KMS-11 (cell line): ENCODE measurements around the gene PCNX3.

Experiments used
- H2AFZ ChIP-seq: fragments of 200-600 bp; sonication (generic); 2 replicates; pipeline ENCODE4 v1.6.1; 2016; ENCODE audit warnings: antibody characterized with exemption, mixed run types, low read depth
- H3K27ac ChIP-seq: fragments of 200-600 bp; sonication (generic); 2 replicates; pipeline ENCODE4 v1.6.1; 2016; ENCODE audit warnings: mild to moderate bottlenecking, mixed run types
- H3K27me3 ChIP-seq: fragments of 200-600 bp; sonication (generic); 2 replicates; pipeline ENCODE4 v1.6.1; 2017; ENCODE audit warnings: mild to moderate bottlenecking, low read depth, mixed run types, moderate library complexity; ENCODE audit not compliant: insufficient read depth
- H3K36me3 ChIP-seq: fragments of 200-600 bp; sonication (generic); 2 replicates; pipeline ENCODE4 v1.6.1; 2017; ENCODE audit warnings: mild to moderate bottlenecking, mixed run types; ENCODE audit not compliant: insufficient read depth
- H3K4me1 ChIP-seq: fragments of 200-600 bp; sonication (generic); 2 replicates; pipeline ENCODE4 v1.6.1; 2016; ENCODE audit warnings: mild to moderate bottlenecking, low read depth, mixed run types; ENCODE audit not compliant: poor library complexity, severe bottlenecking
- H3K4me2 ChIP-seq: fragments of 200-600 bp; sonication (generic); 2 replicates; pipeline ENCODE4 v1.7.0; 2016; ENCODE audit warnings: mild to moderate bottlenecking, mixed run types
- H3K4me3 ChIP-seq: fragments of 200-600 bp; sonication (generic); IDR thresholded peaks from 2 replicates; pipeline ENCODE4 v1.6.1; 2017; ENCODE audit warnings: low read depth, low read length, mixed read lengths; ENCODE audit not compliant: insufficient read depth
- H3K79me2 ChIP-seq: fragments of 200-600 bp; sonication (generic); 2 replicates; pipeline ENCODE4 v1.6.1; 2016; ENCODE audit warnings: low read depth, mixed run types; ENCODE audit not compliant: insufficient read depth
- H3K9ac ChIP-seq: fragments of 200-600 bp; sonication (generic); 2 replicates; pipeline ENCODE4 v1.6.1; 2016; ENCODE audit warnings: mild to moderate bottlenecking, mixed run types
- H4K20me1 ChIP-seq: fragments of 200-600 bp; sonication (generic); 2 replicates; pipeline ENCODE4 v1.6.1; 2016; ENCODE audit warnings: mild to moderate bottlenecking, mixed run types; ENCODE audit not compliant: insufficient read depth
- TF ChIP-seq, protein P1 (sequence below): fragments of 200-600 bp; sonication (generic); conservative IDR thresholded peaks from 2 replicates; pipeline ENCODE4 v1.6.1; 2017; ENCODE audit warnings: low read depth, mild to moderate bottlenecking, antibody characterized with exemption, low read length, moderate library complexity, mixed read lengths

Gene PCNX3

DNA sequence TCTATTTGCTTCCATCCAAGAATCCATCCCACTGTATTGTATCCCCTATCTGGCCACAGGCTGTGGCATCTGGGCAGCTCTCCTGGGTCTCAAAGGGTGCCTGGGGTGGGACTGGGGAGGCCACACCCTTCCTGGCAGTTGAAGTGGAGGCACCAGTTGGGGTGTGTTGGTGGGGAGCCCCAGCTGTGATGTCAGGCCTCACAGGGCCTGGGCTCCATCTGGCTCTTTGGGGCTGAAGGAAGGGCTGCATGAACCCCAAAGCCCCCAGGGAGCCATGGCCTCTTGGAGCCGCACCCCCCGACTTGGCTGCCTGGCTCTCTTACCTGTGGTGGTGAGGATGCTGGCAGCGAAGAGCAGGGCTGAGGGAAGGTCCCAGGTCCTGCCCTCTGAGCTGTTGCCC is 20.4 kb upstream of the PCNX3 start:
- peaks cover 28% of the 10 kb centered on the region for H3K4me1 ChIP-seq
- no peaks in the 10 kb centered on the region for H3K79me2 ChIP-seq
- no peaks in the 10 kb centered on the region for H3K27me3 ChIP-seq
- TF ChIP-seq, protein P1, sequence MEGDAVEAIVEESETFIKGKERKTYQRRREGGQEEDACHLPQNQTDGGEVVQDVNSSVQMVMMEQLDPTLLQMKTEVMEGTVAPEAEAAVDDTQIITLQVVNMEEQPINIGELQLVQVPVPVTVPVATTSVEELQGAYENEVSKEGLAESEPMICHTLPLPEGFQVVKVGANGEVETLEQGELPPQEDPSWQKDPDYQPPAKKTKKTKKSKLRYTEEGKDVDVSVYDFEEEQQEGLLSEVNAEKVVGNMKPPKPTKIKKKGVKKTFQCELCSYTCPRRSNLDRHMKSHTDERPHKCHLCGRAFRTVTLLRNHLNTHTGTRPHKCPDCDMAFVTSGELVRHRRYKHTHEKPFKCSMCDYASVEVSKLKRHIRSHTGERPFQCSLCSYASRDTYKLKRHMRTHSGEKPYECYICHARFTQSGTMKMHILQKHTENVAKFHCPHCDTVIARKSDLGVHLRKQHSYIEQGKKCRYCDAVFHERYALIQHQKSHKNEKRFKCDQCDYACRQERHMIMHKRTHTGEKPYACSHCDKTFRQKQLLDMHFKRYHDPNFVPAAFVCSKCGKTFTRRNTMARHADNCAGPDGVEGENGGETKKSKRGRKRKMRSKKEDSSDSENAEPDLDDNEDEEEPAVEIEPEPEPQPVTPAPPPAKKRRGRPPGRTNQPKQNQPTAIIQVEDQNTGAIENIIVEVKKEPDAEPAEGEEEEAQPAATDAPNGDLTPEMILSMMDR, result no peak
- H3K9ac ChIP-seq, result no peak overlapping the region
- no peaks in the 10 kb centered on the region for H3K36me3 ChIP-seq
- H3K27ac ChIP-seq, result no peak overlapping the region
- no peak overlapping the region for H2AFZ ChIP-seq
- no peaks in the 10 kb centered on the region for H4K20me1 ChIP-seq
- H3K4me3 ChIP-seq, result no peak overlapping the region
- H3K4me2 ChIP-seq, result no peak overlapping the region

DNA sequence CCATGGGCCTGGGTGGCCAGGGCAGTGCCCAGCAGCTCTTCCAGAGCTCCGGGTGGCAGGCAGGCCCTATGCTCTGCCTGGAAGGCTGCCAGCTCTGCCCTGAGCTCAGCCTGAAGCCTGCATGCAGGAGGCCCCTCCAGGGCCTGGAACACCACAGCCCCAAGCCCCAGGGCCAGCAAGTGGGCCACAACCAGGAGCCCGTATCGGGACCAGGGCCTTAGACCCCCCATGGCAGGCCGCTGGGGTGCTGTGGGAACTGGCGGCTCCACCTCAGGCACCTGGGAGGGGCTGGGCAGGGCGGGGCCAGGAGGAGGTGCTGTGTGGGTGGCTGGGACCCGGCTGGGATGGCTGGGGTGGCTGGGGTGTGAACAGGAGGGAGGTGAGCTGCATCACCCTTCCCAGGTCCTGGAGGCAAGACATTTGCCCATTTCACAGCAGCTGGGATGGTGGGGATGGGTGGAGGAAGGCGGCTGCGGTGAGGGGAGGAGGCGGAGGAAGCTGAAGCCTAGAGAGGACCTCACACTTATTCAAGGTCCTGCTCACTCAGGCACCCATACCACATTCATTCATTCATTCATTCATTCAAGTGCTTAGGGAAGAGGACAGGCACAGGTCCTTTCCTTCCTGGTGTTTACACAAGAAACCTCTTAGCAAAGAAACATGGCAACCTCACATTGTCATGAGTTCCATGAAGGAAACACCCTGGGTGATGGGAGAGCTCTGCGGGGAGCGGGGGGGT is 19.9 kb upstream of the PCNX3 start, which contains the start of gene KCNK7:
Gene KCNK7 (minus strand): TSS at position 258 of the 739 bp plus-strand sequence. CDS start 28 bp downstream, at position 230.
- no peak within 1 kb of the TSS for H3K27ac ChIP-seq
- no peak within 1 kb of the TSS for H3K9ac ChIP-seq
- H3K27me3 ChIP-seq, result no peaks in the 10 kb centered on the region
- peaks cover 22% of the 10 kb centered on the region for H3K4me1 ChIP-seq
- no peak within 1 kb of the TSS for H2AFZ ChIP-seq
- no peaks in the 10 kb centered on the region for H4K20me1 ChIP-seq
- no peak within 1 kb of the TSS for H3K4me3 ChIP-seq
- H3K36me3 ChIP-seq, result no peaks in the 10 kb centered on the region
- TF ChIP-seq, protein P1, result no peak
- no peaks in the 10 kb centered on the region for H3K79me2 ChIP-seq
- no peak within 1 kb of the TSS for H3K4me2 ChIP-seq

DNA sequence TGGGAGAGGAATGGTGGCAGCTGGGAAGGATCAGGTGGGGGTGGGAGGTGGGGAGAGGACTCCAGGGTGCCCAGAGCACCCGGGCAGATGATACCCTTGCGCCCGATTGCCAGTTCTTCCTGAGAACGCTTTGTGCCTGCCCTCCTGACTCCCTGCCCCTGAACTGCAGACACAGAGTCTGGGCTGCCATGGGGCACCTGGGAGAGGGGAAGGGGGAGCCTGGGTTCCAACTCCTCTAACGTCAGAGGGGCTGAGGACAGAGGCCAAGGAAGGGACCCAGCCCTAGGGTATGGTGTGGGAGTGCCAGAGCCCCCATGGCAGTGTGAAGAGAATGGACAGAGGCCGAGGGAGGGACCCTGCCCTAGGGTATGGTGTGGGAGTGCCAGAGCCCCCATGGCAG is 19.1 kb upstream of the PCNX3 start:
- H3K36me3 ChIP-seq, result no peaks in the 10 kb centered on the region
- peaks cover 14% of the 10 kb centered on the region for H3K4me1 ChIP-seq
- no peak overlapping the region for H2AFZ ChIP-seq
- H3K4me3 ChIP-seq, result no peak overlapping the region
- no peaks in the 10 kb centered on the region for H4K20me1 ChIP-seq
- H3K27ac ChIP-seq, result no peak overlapping the region
- no peaks in the 10 kb centered on the region for H3K27me3 ChIP-seq
- TF ChIP-seq, protein P1, result no peak
- H3K79me2 ChIP-seq, result no peaks in the 10 kb centered on the region
- H3K4me2 ChIP-seq, result no peak overlapping the region
- H3K9ac ChIP-seq, result no peak overlapping the region

DNA sequence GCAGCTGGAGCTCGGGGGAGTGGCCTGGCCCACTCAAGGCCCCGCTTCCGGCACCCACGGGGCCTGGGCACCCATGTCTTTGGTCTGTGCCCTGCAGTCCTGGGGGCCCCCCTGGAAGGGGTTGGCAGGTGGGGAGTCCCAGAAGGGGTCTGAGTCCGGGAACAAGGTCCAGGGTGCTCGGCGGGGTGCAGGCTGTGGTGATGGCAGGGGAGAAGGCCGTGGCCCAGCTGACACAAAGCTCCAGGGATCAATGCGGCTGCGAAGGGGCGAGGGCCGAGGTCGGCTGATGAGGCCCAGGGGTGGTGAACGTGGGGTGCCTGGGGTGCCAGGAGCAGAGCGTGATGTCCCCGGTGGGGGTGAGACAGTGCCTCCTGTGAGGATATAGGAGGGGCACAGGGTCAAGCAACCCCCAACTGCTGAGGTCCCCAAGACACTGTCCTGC is 17.3 kb upstream of the PCNX3 start:
- Histone ChIP-seq H4K20me1 (no peaks in the 10 kb centered on the region), H2AFZ (no peak overlapping the region), H3K4me1 (peaks cover 14% of the 10 kb centered on the region), H3K27me3 (no peaks in the 10 kb centered on the region), H3K36me3 (no peaks in the 10 kb centered on the region), H3K9ac (no peak overlapping the region), H3K4me3 (no peak overlapping the region), H3K4me2 (no peak overlapping the region), H3K79me2 (no peaks in the 10 kb centered on the region), H3K27ac (no peak overlapping the region)
- TF ChIP-seq, protein P1, result no peak
